Pancreas (tissue), 10 donors: ENCODE measurements around the gene TBC1D8. TPM values are rescaled to one million over a fixed set of nuclear protein-coding genes. Genes with fewer than 3 reads are reported as not detected.

Source experiments
- ATAC-seq, 4 donors: fragments of 200-7000 bp; cut with Tn5 transposase; one replicate each; pipeline versions ENCODE4 v1.8.0 to v1.9.1; 2020; ENCODE audit warnings: mild to moderate bottlenecking in 4 of 4, moderate library complexity in 4 of 4
- DNase-seq, 6 donors: peaks; one replicate each; pipeline ENCODE4 v3.0.0-alpha.2; 2020
- FAIRE-seq: peaks from 2 replicates; lab custom pipeline; 2012; peaks lifted over from hg19 to GRCh38; lab: Jason Lieb, UNC
- H3K27ac ChIP-seq, 4 donors: fragments of 200-600 bp; sonication (generic); 1 replicate in 3 of 4; 2 replicates in 1 of 4; pipeline versions ENCODE4 v1.5.0 to v1.8.0; 2020
- H3K27me3 ChIP-seq, 4 donors: fragments of 200-600 bp; one replicate each; pipeline ENCODE4 v1.8.0; 2021
- H3K36me3 ChIP-seq, 3 donors: fragments of 200-600 bp; sonication (generic) in 1 of 3; one replicate each; pipeline versions ENCODE4 v1.5.0 to v1.8.0; 2020 to 2021
- H3K4me1 ChIP-seq, 3 donors: fragments of 200-600 bp; one replicate each; pipeline ENCODE4 v1.8.0; 2021
- H3K4me3 ChIP-seq, 4 donors: fragments of 200-600 bp; sonication (generic) in 2 of 4; one replicate each; pipeline versions ENCODE4 v1.5.0 to v1.8.0; 2020 to 2021
- H3K9me3 ChIP-seq, 4 donors: fragments of 200-600 bp; one replicate each; pipeline ENCODE4 v1.8.0; 2021
- CTCF ChIP-seq, 4 donors: fragments of 200-600 bp; sonication (generic) in 3 of 4; IDR thresholded peaks; one replicate each; pipeline versions ENCODE4 v1.5.0 to v1.8.0; 2021; ENCODE audit warnings: antibody characterized with exemption in 4 of 4
- WGBS, 2 donors: extraction: QIAGEN DNeasy Blood & Tissue Kit; methylation state at CpG; one replicate each; pipeline ENCODE4 v1.1.7; 2013; 5-methylcytosine and 5-hydroxymethylcytosine counted together
- intact Hi-C, 3 donors: fragments of 100-400 bp; cut with DNase I; formaldehyde crosslinking; loops; one replicate each; pipeline versions ENCODE4 v1.11.1 to v1.14.2; 2022
- polyA plus RNA-seq, 2 donors: library from polyadenylated mRNA; stranded (reverse); fragments of 200-250 nt; gene quantifications; one replicate each; pipeline ENCODE4 v1.2.3, GENCODE V29; 2013
- total RNA-seq, 6 donors: library from RNA; stranded (reverse); fragmentation: NEBNext Ultra II Directional in 4 of 6; extraction: Animal tissue kit (Norgen Biotek cat#: 25700) in 4 of 6; gene quantifications; one replicate each; pipeline versions ENCODE4 v1.2.1 to v1.2.4, GENCODE V29; 2021 to 2023
- donor health status: healthy with polysubstance abuse.
- donor health status: DM: no; HTN: no; CAD: no; lungs with moderate emphysema.
- donor health status: DM: no; HTN: no; CAD: no.
- donor health status: control.
- donor health status: control.
- donor health status: Bipolar disorder and iron deficiency.
- donor health status: DM: yes; HTN: yes; CAD: no.
- donor health status: DM: no; HTN: no; CAD: no.
- donor health status: DM: no; HTN: no; CAD: no.
- donor health status: DM: yes; HTN: yes; CAD: no.

Gene TBC1D8
- total and polyA plus RNA-seq, 8 donors: 21.3 to 46.2 (median 35.0) TPM

- no peak for FAIRE-seq
- intact Hi-C loops: loop anchor here in 2 of 3 donors (5.0 to 10.0 kb wide), 2 partner anchors 362 to 365 kb away; no protein-coding TSS in a partner anchor
- Histone ChIP-seq H3K9me3 (no peaks in the 10 kb centered on the region), H3K4me3 (no peak overlapping the region), H3K4me1 (no peaks in the 10 kb centered on the region), H3K27ac (no peak overlapping the region), H3K36me3 (peaks cover 0 to 55% (median 20%) of the 10 kb centered on the region in 3 donors), H3K27me3 (no peaks in the 10 kb centered on the region)
- TF ChIP-seq CTCF (IDR thresholded peaks at IDR 0.05): no peak
- 88 to 89% methylated on average over 19 of the region's 19 CpGs for WGBS, 2 donors
- no peak for ATAC-seq
- DNase-seq: no peak
These were observed 174.4 kb downstream of the TBC1D8 start for GRCh38 chr2:100976645-100977391.

GRCh38 chr2:100976061-100976460, 175.1 kb downstream of the TBC1D8 start:
- H3K4me3 ChIP-seq: no peak overlapping the region
- H3K36me3 ChIP-seq: peaks cover 0 to 62% (median 20%) of the 10 kb centered on the region in 3 donors
- ATAC-seq (no peak), DNase-seq (no peak), FAIRE-seq (no peak)
- intact Hi-C loops: loop anchor here in 2 of 3 donors (5.0 to 10.0 kb wide), 2 partner anchors 361 to 364 kb away; no protein-coding TSS in a partner anchor
- H3K9me3 ChIP-seq: no peaks in the 10 kb centered on the region
- no peak for TF ChIP-seq CTCF (IDR thresholded peaks at IDR 0.05)
- H3K27me3 ChIP-seq: no peaks in the 10 kb centered on the region
- 86% methylated on average over 6 of the region's 6 CpGs for WGBS, 2 donors
- no peak overlapping the region for H3K27ac ChIP-seq
- H3K4me1 ChIP-seq: no peaks in the 10 kb centered on the region

- ATAC-seq: no peak
These were observed 175.7 kb downstream of the TBC1D8 start for GRCh38 chr2:100975521-100975785.

GRCh38 chr2:100974712-100975520, 176.3 kb downstream of the TBC1D8 start:
- Histone ChIP-seq H3K4me3 (no peak overlapping the region), H3K4me1 (no peaks in the 10 kb centered on the region), H3K36me3 (peaks cover 0 to 73% (median 20%) of the 10 kb centered on the region in 3 donors), H3K27me3 (no peaks in the 10 kb centered on the region), H3K9me3 (no peaks in the 10 kb centered on the region), H3K27ac (no peak overlapping the region)
- TF ChIP-seq CTCF (IDR thresholded peaks at IDR 0.05): no peak
- ATAC-seq (no peak), DNase-seq (no peak), FAIRE-seq (no peak)
- WGBS, 2 donors: 89 to 91% methylated on average over 22 of the region's 22 CpGs
- intact Hi-C loops: loop anchor here in 2 of 3 donors (5.0 to 10.0 kb wide), 2 partner anchors 360 to 363 kb away; no protein-coding TSS in a partner anchor

More at GRCh38 chr2:100975521-100975785, 175.7 kb downstream of the TBC1D8 start:
- Histone ChIP-seq H3K9me3 (no peaks in the 10 kb centered on the region), H3K4me1 (no peaks in the 10 kb centered on the region), H3K36me3 (peaks cover 0 to 68% (median 20%) of the 10 kb centered on the region in 3 donors), H3K27me3 (no peaks in the 10 kb centered on the region), H3K4me3 (no peak overlapping the region), H3K27ac (no peak overlapping the region)
- 89 to 91% methylated on average over 7 of the region's 7 CpGs for WGBS, 2 donors
- intact Hi-C loops: loop anchor here in 2 of 3 donors (5.0 to 10.0 kb wide), 2 partner anchors 361 to 363 kb away; no protein-coding TSS in a partner anchor
- DNase-seq (no peak), FAIRE-seq (no peak)
- no peak for TF ChIP-seq CTCF (IDR thresholded peaks at IDR 0.05)
